H1 (cell line): ENCODE data around the gene FHIT. TPM values are rescaled to one million over a fixed set of nuclear protein-coding genes. Genes with fewer than 3 reads are reported as not detected.

Experiments used
- CTCF ChIA-PET: fragments of 300-600 bp; sonication (Branson Sonifier 250); formaldehyde crosslinking; loops from one replicate; lab custom pipeline; 2021; ENCODE audit not compliant: partially characterized antibody; lab: Charles Lee
- POLR2A ChIA-PET: fragments of 300-600 bp; sonication (Branson Sonifier 250); formaldehyde crosslinking; loops from one replicate; lab custom pipeline; 2021; ENCODE audit warnings: inconsistent platforms; ENCODE audit not compliant: partially characterized antibody; lab: Charles Lee
- DNase-seq, 2 experiments: peaks; one replicate each; pipeline versions ENCODE4 v3.0.0 to v3.0.0-alpha.2; 2010 to 2022; ENCODE audit warnings: low spot score in 2 of 2, low read depth in 1 of 2, mixed read lengths in 1 of 2
- FAIRE-seq: peaks from 2 replicates; lab custom pipeline; 2011; peaks lifted over from hg19 to GRCh38; lab: Jason Lieb, UNC
- H2AFZ ChIP-seq: 2 replicates; pipeline ENCODE4 v1.8.1; 2012; ENCODE audit warnings: low read length, inconsistent platforms
- H2AK5ac ChIP-seq: 2 replicates; pipeline ENCODE4 v1.6.1; 2013; ENCODE audit warnings: low read depth, low read length
- H2BK120ac ChIP-seq: replicated peaks from 2 replicates; pipeline ENCODE3; 2013; ENCODE audit warnings: low read depth, low read length, inconsistent platforms
- H2BK12ac ChIP-seq: 2 replicates; pipeline ENCODE4 v1.6.1; 2013; ENCODE audit warnings: low read depth, low read length
- H2BK15ac ChIP-seq: 2 replicates; pipeline ENCODE4 v1.6.1; 2013; ENCODE audit warnings: low read length
- H2BK20ac ChIP-seq: 2 replicates; pipeline ENCODE4 v1.6.1; 2013; ENCODE audit warnings: low read length
- H2BK5ac ChIP-seq: 2 replicates; pipeline ENCODE4 v1.6.1; 2013; ENCODE audit warnings: low read depth, low read length
- H3K14ac ChIP-seq: 2 replicates; pipeline ENCODE4 v1.6.1; 2013; ENCODE audit warnings: inconsistent platforms; ENCODE audit not compliant: insufficient read length
- H3K18ac ChIP-seq: 2 replicates; pipeline ENCODE4 v1.6.1; 2013; ENCODE audit warnings: low read length; ENCODE audit errors: extremely low read depth
- H3K23ac ChIP-seq: 2 replicates; pipeline ENCODE4 v1.6.1; 2013; ENCODE audit warnings: inconsistent platforms; ENCODE audit not compliant: insufficient read length
- H3K23me2 ChIP-seq: 2 replicates; pipeline ENCODE4 v1.6.1; 2013; ENCODE audit warnings: low read depth, low read length
- H3K27ac ChIP-seq: 2 replicates; pipeline ENCODE4 v1.6.1; 2011; ENCODE audit warnings: low read depth, low read length, inconsistent platforms
- H3K27me3 ChIP-seq, 4 experiments: replicated peaks in 1 of 4; 1 replicate in 1 of 4; 2 replicates in 3 of 4; pipeline versions ENCODE4 v1.6.1 to v1.8.1; 2011 to 2013; ENCODE audit warnings: low read length in 3 of 4, mild to moderate bottlenecking in 3 of 4, inconsistent platforms in 2 of 4, mixed read lengths in 2 of 4, moderate library complexity in 1 of 4; ENCODE audit not compliant: control insufficient read depth in 3 of 4, insufficient read depth in 3 of 4; ENCODE audit errors: extremely low read depth in 1 of 4
- H3K36me3 ChIP-seq, 4 experiments: 2 replicates each; pipeline versions ENCODE4 v1.6.1 to v1.8.1; 2011 to 2013; ENCODE audit warnings: mild to moderate bottlenecking in 4 of 4, low read length in 3 of 4, moderate library complexity in 2 of 4, control low read depth in 1 of 4, inconsistent platforms in 1 of 4; ENCODE audit not compliant: insufficient read depth in 4 of 4, control insufficient read depth in 2 of 4
- H3K4ac ChIP-seq: replicated peaks from 2 replicates; pipeline ENCODE3; 2013; ENCODE audit warnings: low read length, low read depth, mixed read lengths, inconsistent platforms; ENCODE audit not compliant: insufficient read length
- H3K4me1 ChIP-seq, 4 experiments: replicated peaks in 1 of 4; 1 replicate in 1 of 4; 2 replicates in 3 of 4; pipeline versions ENCODE4 v1.6.1 to v1.8.1; 2011 to 2013; ENCODE audit warnings: low read length in 3 of 4, inconsistent platforms in 2 of 4, mixed read lengths in 1 of 4; ENCODE audit not compliant: insufficient read depth in 4 of 4, control insufficient read depth in 3 of 4
- H3K4me2 ChIP-seq, 2 experiments: 2 replicates each; pipeline versions ENCODE4 v1.6.1 to v1.8.1; 2011 to 2013; ENCODE audit warnings: low read depth in 2 of 2, low read length in 2 of 2, control low read depth in 1 of 2, inconsistent platforms in 1 of 2, mild to moderate bottlenecking in 1 of 2; ENCODE audit not compliant: insufficient read depth in 1 of 2
- H3K4me3 ChIP-seq, 4 experiments: fragments of 200-600, 300-600 bp in 1 of 4; sonication (generic), shearing (Covaris generic), sonication (Bioruptor Twin) in 1 of 4; 2 replicates each; pipeline versions ENCODE4 v1.5.1 to v1.8.1; 2011 to 2016; ENCODE audit warnings: low read length in 4 of 4, low read depth in 3 of 4, control low read depth in 2 of 4, inconsistent platforms in 2 of 4, mild to moderate bottlenecking in 2 of 4, mixed read lengths in 1 of 4, moderate library complexity in 1 of 4; ENCODE audit not compliant: insufficient read depth in 2 of 4; ENCODE audit errors: extremely low read depth in 1 of 4
- H3K56ac ChIP-seq: replicated peaks from 2 replicates; pipeline ENCODE3; 2013; ENCODE audit warnings: low read depth, mild to moderate bottlenecking, mixed read lengths, low read length, inconsistent platforms; ENCODE audit not compliant: insufficient read length
- H3K79me1 ChIP-seq: 2 replicates; pipeline ENCODE4 v1.6.1; 2013; ENCODE audit warnings: low read depth, low read length, control low read depth
- H3K79me2 ChIP-seq, 2 experiments: 2 replicates each; pipeline versions ENCODE4 v1.6.1 to v1.8.1; 2012 to 2013; ENCODE audit warnings: low read length in 2 of 2, mild to moderate bottlenecking in 2 of 2, inconsistent platforms in 1 of 2; ENCODE audit not compliant: insufficient read depth in 2 of 2, control insufficient read depth in 1 of 2
- H3K9ac ChIP-seq, 4 experiments: replicated peaks in 1 of 4; 1 replicate in 1 of 4; 2 replicates in 3 of 4; pipeline versions ENCODE4 v1.6.1 to v1.8.1; 2011 to 2013; ENCODE audit warnings: low read depth in 3 of 4, low read length in 3 of 4, control low read depth in 2 of 4, mild to moderate bottlenecking in 2 of 4, moderate library complexity in 2 of 4, inconsistent platforms in 1 of 4; ENCODE audit errors: extremely low read depth in 1 of 4
- H3K9me3 ChIP-seq, 2 experiments: 2 replicates each; pipeline versions ENCODE4 v1.6.1 to v1.8.1; 2012 to 2013; ENCODE audit warnings: mild to moderate bottlenecking in 2 of 2, moderate library complexity in 2 of 2, control low read depth in 1 of 2, inconsistent platforms in 1 of 2, low read depth in 1 of 2, low read length in 1 of 2, mixed read lengths in 1 of 2; ENCODE audit not compliant: insufficient read depth in 2 of 2
- H4K20me1 ChIP-seq, 2 experiments: replicated peaks in 1 of 2; 2 replicates each; pipeline versions ENCODE3 to v1.8.1; 2011 to 2013; ENCODE audit warnings: inconsistent platforms in 2 of 2, low read length in 2 of 2, mild to moderate bottlenecking in 1 of 2; ENCODE audit not compliant: insufficient read depth in 2 of 2, control insufficient read depth in 1 of 2
- H4K5ac ChIP-seq: 2 replicates; pipeline ENCODE4 v1.6.1; 2013; ENCODE audit warnings: low read length, low read depth, mixed read lengths, inconsistent platforms; ENCODE audit not compliant: insufficient read length
- H4K8ac ChIP-seq: 2 replicates; pipeline ENCODE4 v1.8.0; 2013; ENCODE audit warnings: mild to moderate bottlenecking, moderate library complexity, low read length, inconsistent platforms; ENCODE audit not compliant: insufficient read depth; ENCODE audit errors: extremely low read depth
- H4K91ac ChIP-seq: replicated peaks from 2 replicates; pipeline ENCODE3; 2013; ENCODE audit warnings: low read length, mixed read lengths, inconsistent platforms; ENCODE audit not compliant: insufficient read length
- MAX ChIP-seq: IDR thresholded peaks from 2 replicates; pipeline ENCODE4 v1.6.1; 2012; ENCODE audit warnings: inconsistent platforms
- NANOG ChIP-seq: IDR thresholded peaks from 2 replicates; pipeline ENCODE4 v1.6.1; 2011; ENCODE audit warnings: low read length, low read depth, mild to moderate bottlenecking, inconsistent platforms; ENCODE audit not compliant: insufficient read depth, poor library complexity, severe bottlenecking
- TAF7 ChIP-seq: optimal IDR thresholded peaks from 2 replicates; pipeline ENCODE3; 2011; ENCODE audit warnings: low read depth, mild to moderate bottlenecking, inconsistent platforms, low read length, moderate library complexity, borderline replicate concordance
- WGBS, 2 experiments: shearing (Covaris generic) in 1 of 2; methylation state at CpG; one replicate each; pipeline versions ENCODE4 v1.1.6 to v1.1.7; 2013 to 2015; ENCODE audit warnings: low lambda C conversion rate in 2 of 2, mixed read lengths in 2 of 2, inconsistent platforms in 1 of 2, low coverage in 1 of 2, missing lambda C conversion rate in 1 of 2; ENCODE audit not compliant: insufficient replicate concordance in 2 of 2, insufficient coverage in 1 of 2, insufficient read length in 1 of 2; ENCODE audit errors: extremely low coverage in 1 of 2, missing lambda C conversion rate in 1 of 2; 5-methylcytosine and 5-hydroxymethylcytosine counted together
- polyA plus RNA-seq, 7 experiments: library from polyadenylated mRNA; depleted of rRNA in 3 of 7; stranded (reverse) in 5 of 7; unstranded in 2 of 7; fragments of >200 nt in 5 of 7; fragments of 200-250 nt in 2 of 7; gene quantifications; 1 replicate in 5 of 7; 2 replicates in 1 of 7; 4 replicates in 1 of 7; pipeline versions ENCODE4 v1.2.1 to v1.2.3, GENCODE V29; 2011 to 2013; ENCODE audit warnings: missing spikeins in 2 of 7, mixed read lengths in 2 of 7
- total RNA-seq: library from RNA; stranded (reverse); fragmentation: NEBNext Ultra II Directional; extraction: Animal tissue kit (Norgen Biotek cat#: 25700); gene quantifications from 2 replicates; pipeline ENCODE4 v1.2.1, GENCODE V29; 2021

FHIT gene
- total and polyA plus RNA-seq, 2 of the 8 experiments (the other 6 are each of a cell fraction or from before 2014, with no cell fraction given), result 1.2 to 3.2 TPM

GRCh38 chr3:59839810-59840515, 1411.3 kb downstream of the FHIT start:
- H4K91ac ChIP-seq, result no peak overlapping the region
- no peak overlapping the region for H3K56ac ChIP-seq
- no peak for FAIRE-seq
- H3K4me1 ChIP-seq, result no peaks in the 10 kb centered on the region
- no peaks in the 10 kb centered on the region for H3K9me3 ChIP-seq
- WGBS, 2 experiments, result 79% methylated on average over 1 of the region's 1 CpG; no CpG with 5 or more reads in 1 of the 2 experiments
- no peaks in the 10 kb centered on the region for H3K27me3 ChIP-seq
- H2BK120ac ChIP-seq, result no peak overlapping the region
- no peak overlapping the region for H2AFZ ChIP-seq
- no peak overlapping the region for H2AK5ac ChIP-seq
- H2BK15ac ChIP-seq, result no peak overlapping the region
- H4K5ac ChIP-seq, result no peak overlapping the region
- H4K20me1 ChIP-seq, result no peaks in the 10 kb centered on the region
- no peak overlapping the region for H3K27ac ChIP-seq
- H3K36me3 ChIP-seq, result no peaks in the 10 kb centered on the region
- DNase-seq, result no peak
- H3K23me2 ChIP-seq, result no peaks in the 10 kb centered on the region; the same call in 1 of the 2 replicates
- H2BK20ac ChIP-seq, result no peak overlapping the region
- no peak overlapping the region for H3K14ac ChIP-seq
- no peak overlapping the region for H4K8ac ChIP-seq
- no peak overlapping the region for H3K4me3 ChIP-seq
- no peak overlapping the region for H2BK12ac ChIP-seq
- POLR2A ChIA-PET, result interaction anchor here (0.7 kb wide), 1 partner anchor 456 kb away, joined by 3 read pairs; no protein-coding TSS in a partner anchor
- H3K79me1 ChIP-seq, result no peaks in the 10 kb centered on the region
- H3K79me2 ChIP-seq, result no peaks in the 10 kb centered on the region
- no peak overlapping the region for H3K23ac ChIP-seq
- no peak overlapping the region for H3K4me2 ChIP-seq
- no peak overlapping the region for H3K18ac ChIP-seq
- no peak overlapping the region for H2BK5ac ChIP-seq
- H3K4ac ChIP-seq, result no peak overlapping the region
- no peak overlapping the region for H3K9ac ChIP-seq
- CTCF ChIA-PET, result no interaction called here
- TF ChIP-seq NANOG (no peak), TAF7 (no peak), MAX (no peak)
